BLaER1 (cell line): ENCODE data around the gene NRG3.

Source experiments
- H3K27ac ChIP-seq: shearing (Covaris generic); formaldehyde crosslinking; 2 replicates; pipeline ENCODE4 v1.8.1; 2022
- H3K27me3 ChIP-seq: shearing (Covaris generic); formaldehyde crosslinking; 2 replicates; pipeline ENCODE4 v1.8.1; 2022
- H3K36me3 ChIP-seq: shearing (Covaris generic); formaldehyde crosslinking; 2 replicates; pipeline ENCODE4 v1.8.1; 2022
- H3K4me1 ChIP-seq: shearing (Covaris generic); formaldehyde crosslinking; 2 replicates; pipeline ENCODE4 v1.8.1; 2022
- H3K4me2 ChIP-seq: shearing (Covaris generic); formaldehyde crosslinking; 2 replicates; pipeline ENCODE4 v1.8.1; 2022
- H3K4me3 ChIP-seq: shearing (Covaris generic); formaldehyde crosslinking; 2 replicates; pipeline ENCODE4 v1.8.1; 2022
- H3K9ac ChIP-seq: shearing (Covaris generic); formaldehyde crosslinking; 2 replicates; pipeline ENCODE4 v1.8.1; 2022
- H3K9me3 ChIP-seq: shearing (Covaris generic); formaldehyde crosslinking; 2 replicates; pipeline ENCODE4 v1.8.1; 2022
- H4K20me1 ChIP-seq: shearing (Covaris generic); formaldehyde crosslinking; 2 replicates; pipeline ENCODE4 v1.8.1; 2022
- Cebpa-rat ChIP-seq: shearing (Covaris generic); IDR thresholded peaks from 2 replicates; pipeline ENCODE4 v1.8.1; 2022

The NRG3 gene

DNA sequence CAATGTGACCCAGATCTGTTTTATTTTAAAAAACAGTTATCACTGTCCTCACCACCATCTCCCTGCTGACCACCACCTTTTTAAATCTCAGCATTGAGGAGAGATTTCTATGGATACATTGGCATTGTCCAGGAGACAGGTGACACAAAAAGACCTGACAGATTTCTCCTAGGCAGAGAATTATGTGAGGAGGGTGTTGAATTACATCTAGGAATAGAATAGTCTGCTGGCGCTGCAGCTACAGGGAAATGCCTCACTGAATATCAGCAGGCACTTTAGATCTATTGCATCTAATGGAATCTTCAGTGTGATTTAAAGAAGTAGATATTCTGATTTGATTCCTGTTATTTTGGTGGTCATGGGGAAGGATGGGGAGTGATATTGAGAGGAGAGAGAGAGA is 593.5 kb downstream of the NRG3 start:
- no peak for TF ChIP-seq Cebpa-rat
- Histone ChIP-seq H3K27me3 (no peaks in the 10 kb centered on the region), H3K9ac (no peak overlapping the region), H3K4me2 (no peak overlapping the region), H4K20me1 (no peaks in the 10 kb centered on the region), H3K36me3 (peaks cover 9% of the 10 kb centered on the region; the same call in 1 of the 2 replicates), H3K4me3 (no peak overlapping the region), H3K27ac (no peak overlapping the region), H3K9me3 (0 out of 2 replicates have a peak, but pooled peaks cover 2% of the 10 kb centered on the region), H3K4me1 (peaks cover 34% of the 10 kb centered on the region; the same call in 1 of the 2 replicates)

DNA sequence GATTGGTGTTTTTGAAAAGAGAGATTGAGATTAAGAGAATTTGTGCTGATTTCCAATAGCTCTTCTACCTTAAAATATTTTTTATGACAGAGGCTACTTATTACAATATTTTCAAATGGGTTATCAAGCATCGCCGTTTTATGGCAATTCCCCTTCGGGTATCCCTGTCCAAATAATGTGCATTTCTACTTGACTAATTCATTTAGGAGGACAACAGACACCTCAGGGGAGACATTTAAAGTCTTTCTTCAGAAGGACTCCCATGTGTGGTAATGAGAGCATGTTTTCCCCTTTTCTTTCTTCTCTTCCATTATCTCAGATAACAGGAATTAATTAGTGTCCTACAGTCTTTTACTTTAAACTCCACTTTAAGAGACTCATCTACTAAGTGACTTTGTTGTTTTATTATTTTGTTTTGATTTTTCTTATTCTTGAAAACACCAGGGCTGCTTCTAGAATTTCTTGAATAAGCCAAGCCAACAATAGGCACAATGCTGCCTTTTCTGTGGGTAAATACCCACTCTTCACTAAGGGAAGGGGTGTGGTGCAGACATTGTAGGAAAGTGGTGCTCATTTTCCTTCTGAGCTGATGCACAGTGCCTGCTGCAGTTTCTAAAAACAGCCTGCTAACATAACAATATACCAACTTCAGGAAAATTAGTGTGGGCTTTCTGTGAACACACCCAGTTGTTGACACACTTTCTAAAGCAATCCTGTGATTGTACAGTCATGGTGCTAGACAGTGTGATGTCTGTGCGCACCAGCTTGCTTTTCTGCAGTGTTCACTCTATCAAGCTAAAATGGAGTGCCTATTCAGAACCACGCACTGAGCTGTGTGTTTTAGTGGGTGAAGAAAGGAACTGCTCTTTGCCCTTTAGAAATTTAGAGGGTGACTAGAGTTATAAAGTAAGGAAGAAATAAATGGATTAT is 597.7 kb downstream of the NRG3 start:
- no peak overlapping the region for H3K9ac ChIP-seq
- no peaks in the 10 kb centered on the region for H3K27me3 ChIP-seq
- H3K9me3 ChIP-seq, result peaks cover 13% of the 10 kb centered on the region
- no peaks in the 10 kb centered on the region for H4K20me1 ChIP-seq
- no peak overlapping the region for H3K4me2 ChIP-seq
- TF ChIP-seq Cebpa-rat, result no peak
- H3K36me3 ChIP-seq, result peaks cover 10% of the 10 kb centered on the region; the same call in 1 of the 2 replicates
- no peak overlapping the region for H3K27ac ChIP-seq
- peaks cover 9% of the 10 kb centered on the region; the same call in 1 of the 2 replicates for H3K4me1 ChIP-seq
- no peak overlapping the region for H3K4me3 ChIP-seq

DNA sequence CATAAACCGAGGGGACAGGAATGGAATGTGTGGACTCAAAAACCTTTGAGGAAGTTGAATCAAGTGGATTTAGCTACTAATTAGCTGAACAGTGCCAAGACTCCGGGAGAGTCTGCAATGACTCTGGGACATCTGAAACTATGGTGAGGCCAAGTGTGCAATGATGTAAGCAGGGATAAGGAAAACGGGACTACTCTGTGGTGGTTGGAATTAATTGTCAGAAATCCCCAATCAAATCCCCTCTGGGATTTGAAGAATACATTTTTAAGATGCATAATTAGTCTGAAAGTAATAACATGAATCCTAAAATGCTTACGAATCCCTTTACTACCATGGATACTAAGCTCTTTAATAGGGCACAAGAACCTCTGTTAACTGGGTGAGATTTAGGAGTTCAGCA is 602.8 kb downstream of the NRG3 start:
- Histone ChIP-seq H3K4me3 (no peak overlapping the region), H3K4me2 (no peak overlapping the region), H3K27me3 (no peaks in the 10 kb centered on the region), H3K4me1 (no peaks in the 10 kb centered on the region), H3K27ac (no peak overlapping the region), H3K9me3 (peaks cover 18% of the 10 kb centered on the region), H4K20me1 (no peaks in the 10 kb centered on the region), H3K9ac (no peak overlapping the region), H3K36me3 (peaks cover 3% of the 10 kb centered on the region; the same call in 1 of the 2 replicates)
- no peak for TF ChIP-seq Cebpa-rat

DNA sequence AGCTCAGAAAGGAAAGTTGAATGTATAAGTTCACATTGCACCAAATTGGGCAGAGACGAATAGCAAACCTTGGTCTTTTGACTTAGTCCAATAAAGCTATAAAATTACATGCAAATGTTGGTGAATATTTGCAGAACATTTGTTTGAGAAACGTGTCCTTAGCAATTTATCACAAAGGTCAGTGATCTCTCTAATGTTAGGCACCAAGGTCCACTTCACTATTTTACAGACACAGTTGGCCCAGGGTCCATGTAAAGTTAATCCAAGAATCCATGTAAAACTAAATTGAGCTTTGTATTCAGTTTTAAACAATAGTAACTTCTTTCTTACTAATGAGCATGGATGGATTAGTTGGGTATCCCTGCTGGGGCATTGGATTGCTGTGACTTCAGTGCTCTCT is 617.7 kb downstream of the NRG3 start:
- Histone ChIP-seq H3K4me2 (no peak overlapping the region), H3K9ac (no peak overlapping the region), H3K27me3 (no peaks in the 10 kb centered on the region), H3K9me3 (peaks cover 25% of the 10 kb centered on the region), H3K4me3 (no peak overlapping the region), H3K4me1 (no peaks in the 10 kb centered on the region), H3K36me3 (peaks cover 10% of the 10 kb centered on the region), H3K27ac (no peak overlapping the region), H4K20me1 (no peaks in the 10 kb centered on the region)
- TF ChIP-seq Cebpa-rat, result no peak

DNA sequence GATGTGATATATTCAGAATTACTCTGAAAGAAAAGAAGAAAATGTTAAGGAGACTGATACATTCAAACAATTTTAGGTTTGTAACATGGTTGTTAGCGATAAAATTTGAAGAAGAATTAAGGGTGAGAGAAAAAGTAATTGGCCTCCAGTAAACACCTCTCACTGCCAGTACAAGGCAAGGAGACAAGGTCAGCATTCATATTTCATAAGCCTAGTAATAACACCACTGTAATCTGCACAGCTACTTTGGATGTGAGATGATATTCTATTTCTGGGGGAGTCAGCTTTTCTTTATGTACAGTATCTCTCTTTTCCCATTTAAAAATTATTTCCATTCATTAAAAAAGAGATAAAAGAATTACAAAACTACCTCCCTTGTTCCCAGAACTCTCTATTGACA is 621.1 kb downstream of the NRG3 start:
- Histone ChIP-seq H4K20me1 (no peaks in the 10 kb centered on the region), H3K27ac (no peak overlapping the region), H3K4me2 (no peak overlapping the region), H3K27me3 (no peaks in the 10 kb centered on the region), H3K9ac (no peak overlapping the region), H3K4me1 (no peaks in the 10 kb centered on the region), H3K9me3 (peaks cover 33% of the 10 kb centered on the region), H3K4me3 (no peak overlapping the region), H3K36me3 (peaks cover 10% of the 10 kb centered on the region)
- TF ChIP-seq Cebpa-rat, result no peak

DNA sequence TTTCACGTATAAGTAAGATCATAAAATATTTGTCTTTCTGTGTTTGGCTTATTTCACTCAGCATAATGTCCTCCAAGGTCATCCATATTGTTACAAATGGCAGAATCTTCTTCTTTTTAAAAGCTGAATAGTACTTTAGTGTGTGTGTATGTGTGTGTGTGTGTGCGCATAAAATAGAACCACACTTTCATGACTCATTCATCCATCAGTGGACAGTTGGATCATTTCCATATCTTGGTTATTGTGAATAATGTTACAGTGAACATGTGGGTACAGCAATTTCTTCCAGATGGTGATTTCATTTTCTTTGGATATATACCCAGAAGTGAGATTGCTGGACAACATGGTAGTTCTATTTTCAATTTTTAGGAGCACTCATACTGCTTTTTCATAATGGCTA is 622.4 kb downstream of the NRG3 start:
- H3K4me3 ChIP-seq, result no peak overlapping the region
- H3K27me3 ChIP-seq, result no peaks in the 10 kb centered on the region
- no peak overlapping the region for H3K27ac ChIP-seq
- peaks cover 10% of the 10 kb centered on the region for H3K36me3 ChIP-seq
- no peaks in the 10 kb centered on the region for H3K4me1 ChIP-seq
- H3K4me2 ChIP-seq, result no peak overlapping the region
- TF ChIP-seq Cebpa-rat, result no peak
- H4K20me1 ChIP-seq, result no peaks in the 10 kb centered on the region
- peaks cover 33% of the 10 kb centered on the region for H3K9me3 ChIP-seq
- H3K9ac ChIP-seq, result no peak overlapping the region

DNA sequence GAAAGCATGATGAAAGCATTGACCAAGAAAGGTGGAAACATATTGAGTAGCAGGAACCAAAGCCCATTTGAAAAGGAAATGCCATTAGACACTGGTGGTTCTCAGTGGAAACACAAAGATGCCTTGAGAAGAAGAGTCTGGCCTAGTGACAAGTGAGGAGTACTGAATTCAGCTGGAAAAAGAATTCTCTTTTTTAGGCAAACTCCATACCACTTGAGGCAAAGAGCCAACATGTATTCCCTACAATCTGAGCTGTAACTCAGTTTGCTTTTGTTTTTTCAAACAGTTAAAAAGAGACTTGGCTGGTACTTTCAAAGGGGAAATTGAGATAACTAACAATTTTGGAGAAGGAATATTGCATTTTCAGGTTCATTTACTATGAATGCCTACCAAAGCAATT is 624.0 kb downstream of the NRG3 start:
- H3K27me3 ChIP-seq, result no peaks in the 10 kb centered on the region
- H3K4me2 ChIP-seq, result no peak overlapping the region
- H3K9me3 ChIP-seq, result peaks cover 19% of the 10 kb centered on the region
- no peak overlapping the region for H3K4me3 ChIP-seq
- H3K27ac ChIP-seq, result no peak overlapping the region
- no peak overlapping the region for H3K9ac ChIP-seq
- no peak for TF ChIP-seq Cebpa-rat
- peaks cover 13% of the 10 kb centered on the region for H3K4me1 ChIP-seq
- no peaks in the 10 kb centered on the region for H3K36me3 ChIP-seq
- H4K20me1 ChIP-seq, result no peaks in the 10 kb centered on the region

DNA sequence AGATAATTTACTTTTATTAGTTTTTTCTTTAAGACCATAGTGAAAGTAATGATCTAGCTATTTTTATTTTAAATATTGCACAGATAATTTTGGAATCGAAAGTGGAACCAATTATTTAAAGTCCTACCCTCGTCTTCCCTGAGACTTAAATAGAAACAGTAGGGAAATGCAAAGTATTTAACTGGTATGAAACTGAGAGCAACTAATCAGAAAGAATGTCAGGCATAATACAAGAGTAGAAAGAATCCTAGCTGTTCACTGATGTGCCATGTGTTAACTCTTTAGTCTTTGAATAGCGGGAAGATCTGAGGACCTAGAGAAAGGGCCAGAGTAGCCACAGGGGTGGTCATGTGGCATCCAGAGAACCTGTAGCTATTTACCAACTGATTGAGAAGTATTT is 630.0 kb downstream of the NRG3 start:
- H3K9me3 ChIP-seq, result no peaks in the 10 kb centered on the region
- peak overlapping the region; percentile 64 for H3K4me2 ChIP-seq
- no peak overlapping the region for H3K9ac ChIP-seq
- H3K4me1 ChIP-seq, result peaks cover 34% of the 10 kb centered on the region
- peak overlapping the region; percentile 50 for H3K27ac ChIP-seq
- H3K36me3 ChIP-seq, result no peaks in the 10 kb centered on the region
- no peak overlapping the region for H3K4me3 ChIP-seq
- no peak for TF ChIP-seq Cebpa-rat
- H4K20me1 ChIP-seq, result no peaks in the 10 kb centered on the region
- H3K27me3 ChIP-seq, result no peaks in the 10 kb centered on the region

DNA sequence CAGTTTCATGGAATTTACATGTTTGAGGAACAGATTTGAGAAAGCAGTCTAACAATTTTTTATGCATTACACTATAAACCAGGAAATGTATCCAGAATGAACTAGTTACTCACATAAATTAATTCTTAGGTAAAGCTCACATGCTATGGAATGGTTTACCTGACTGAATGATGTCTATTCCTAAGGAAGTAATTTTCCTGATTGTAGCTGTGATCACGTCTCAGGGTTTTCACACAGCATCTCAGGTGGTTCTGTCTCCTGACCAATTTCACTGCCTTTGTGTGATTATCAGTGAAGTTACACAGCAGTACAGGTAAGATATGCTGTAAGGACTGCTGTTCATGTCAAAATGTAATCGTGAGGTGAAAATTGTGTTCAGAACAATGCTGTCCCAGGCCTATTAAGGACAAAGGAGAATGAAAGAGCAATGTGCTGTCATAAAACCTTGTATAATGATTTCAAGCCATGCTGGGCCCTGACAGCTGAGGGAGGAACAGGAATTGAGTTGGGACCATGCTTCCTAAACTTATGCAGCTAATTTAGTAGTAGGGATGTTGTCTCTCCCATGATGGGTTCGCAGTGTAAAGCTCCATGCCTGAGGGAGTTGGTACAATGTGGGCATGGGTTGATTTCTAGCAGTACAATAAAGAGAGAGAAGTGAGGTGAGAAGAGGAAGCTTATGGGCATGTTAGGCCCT is 631.8 kb downstream of the NRG3 start:
- Histone ChIP-seq H3K9ac (no peak overlapping the region), H3K4me1 (peaks cover 34% of the 10 kb centered on the region), H3K9me3 (no peaks in the 10 kb centered on the region), H3K27ac (no peak overlapping the region), H3K27me3 (no peaks in the 10 kb centered on the region), H3K4me2 (peak overlapping the region; percentile 1; the same call in 1 of the 2 replicates), H4K20me1 (no peaks in the 10 kb centered on the region), H3K36me3 (no peaks in the 10 kb centered on the region), H3K4me3 (no peak overlapping the region)
- TF ChIP-seq Cebpa-rat, result no peak

DNA sequence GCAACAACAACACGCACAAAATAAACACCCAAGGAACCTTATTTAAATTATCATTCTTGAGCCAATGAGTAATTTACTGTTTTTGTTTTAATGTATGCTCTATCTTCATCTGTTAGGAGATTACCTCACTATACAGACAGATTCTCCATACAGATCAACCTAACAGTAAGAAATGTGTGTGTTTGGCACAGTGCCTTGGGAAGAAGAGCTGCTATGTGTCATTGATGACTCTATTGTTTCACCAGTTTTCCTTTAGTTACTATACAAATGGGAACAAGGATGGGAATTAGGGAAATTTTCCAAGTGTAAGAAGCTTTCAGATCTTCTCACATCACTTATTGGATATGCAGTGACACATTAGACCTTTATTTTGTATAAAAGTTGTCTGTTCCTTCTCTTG is 640.3 kb downstream of the NRG3 start:
- H3K4me1 ChIP-seq, result peaks cover 32% of the 10 kb centered on the region; the same call in 1 of the 2 replicates
- no peaks in the 10 kb centered on the region for H3K36me3 ChIP-seq
- no peak for TF ChIP-seq Cebpa-rat
- no peaks in the 10 kb centered on the region for H4K20me1 ChIP-seq
- no peak overlapping the region for H3K27ac ChIP-seq
- H3K4me3 ChIP-seq, result no peak overlapping the region
- no peak overlapping the region for H3K4me2 ChIP-seq
- no peak overlapping the region for H3K9ac ChIP-seq
- no peaks in the 10 kb centered on the region for H3K27me3 ChIP-seq
- H3K9me3 ChIP-seq, result peaks cover 16% of the 10 kb centered on the region; the same call in 1 of the 2 replicates
